IgD-negative memory B cell (primary cell): ENCODE results near the gene MYH10. TPM values are rescaled to one million over a fixed set of nuclear protein-coding genes. Genes with fewer than 3 reads are reported as not detected.
A peak's percentile ranks its signal among the peaks of the same experiment; 100 is the strongest.

Experiments
- H3K27ac Mint-ChIP-seq, 3 donors: one replicate each; pipeline ENCODE4 v1.8.0; 2020 to 2022; ENCODE audit warnings: mild to moderate bottlenecking in 3 of 3, mixed read lengths in 3 of 3, moderate library complexity in 1 of 3
- H3K27me3 Mint-ChIP-seq: one replicate; pipeline ENCODE4 v1.8.0; 2021; ENCODE audit warnings: mixed read lengths
- H3K36me3 Mint-ChIP-seq: one replicate; pipeline ENCODE4 v1.8.0; 2020; ENCODE audit warnings: mild to moderate bottlenecking, mixed read lengths
- H3K4me1 Mint-ChIP-seq, 3 donors: one replicate each; pipeline ENCODE4 v1.8.0; 2020 to 2022; ENCODE audit warnings: mixed read lengths in 3 of 3, mild to moderate bottlenecking in 1 of 3
- H3K4me3 Mint-ChIP-seq, 4 donors: one replicate each; pipeline ENCODE4 v1.8.0; 2020 to 2022; ENCODE audit warnings: mild to moderate bottlenecking in 4 of 4, mixed read lengths in 4 of 4, moderate library complexity in 3 of 4
- H3K9me3 Mint-ChIP-seq, 3 donors: one replicate each; pipeline ENCODE4 v1.8.0; 2020 to 2021; ENCODE audit warnings: mixed read lengths in 3 of 3, mild to moderate bottlenecking in 1 of 3
- polyA plus RNA-seq: library from polyadenylated mRNA; unstranded; fragments of 300-500 nt; fragmentation: Illumina TruSeq; gene quantifications from one replicate; pipeline ENCODE4 v1.2.3, GENCODE V29; 2021

MYH10 gene
- polyA plus RNA-seq, 1 donor from 2014 or later: 1.7 TPM

DNA sequence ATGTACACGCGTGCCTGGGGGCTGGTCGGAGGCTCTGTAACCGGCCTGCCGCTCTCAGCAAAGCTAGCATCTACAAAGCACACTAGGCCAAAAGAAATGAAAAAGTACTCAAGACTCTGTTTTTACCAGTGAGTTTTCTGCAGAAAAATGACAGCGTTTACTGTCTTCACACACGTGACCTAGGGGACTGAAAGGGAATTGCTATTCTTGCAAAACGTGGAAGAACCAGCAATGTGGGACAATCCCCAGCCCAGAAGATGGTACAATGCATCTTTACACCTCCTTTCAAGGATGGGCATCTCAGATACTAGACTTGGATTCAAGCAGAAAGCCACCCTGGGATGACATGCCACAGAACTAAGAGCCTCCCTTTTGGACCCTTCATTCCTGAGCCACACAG lies 153.4 kb downstream of the MYH10 start:
- peaks cover 27% of the 10 kb centered on the region for H3K36me3 Mint-ChIP-seq
- H3K4me1 Mint-ChIP-seq: no peaks in the 10 kb centered on the region
- H3K4me3 Mint-ChIP-seq: no peak overlapping the region
- H3K27me3 Mint-ChIP-seq: no peaks in the 10 kb centered on the region
- peaks cover 0 to 1% (median 0%) of the 10 kb centered on the region in 3 donors for H3K9me3 Mint-ChIP-seq
- peak overlapping the region in 1 of 3 donors; percentile 39 for H3K27ac Mint-ChIP-seq

DNA sequence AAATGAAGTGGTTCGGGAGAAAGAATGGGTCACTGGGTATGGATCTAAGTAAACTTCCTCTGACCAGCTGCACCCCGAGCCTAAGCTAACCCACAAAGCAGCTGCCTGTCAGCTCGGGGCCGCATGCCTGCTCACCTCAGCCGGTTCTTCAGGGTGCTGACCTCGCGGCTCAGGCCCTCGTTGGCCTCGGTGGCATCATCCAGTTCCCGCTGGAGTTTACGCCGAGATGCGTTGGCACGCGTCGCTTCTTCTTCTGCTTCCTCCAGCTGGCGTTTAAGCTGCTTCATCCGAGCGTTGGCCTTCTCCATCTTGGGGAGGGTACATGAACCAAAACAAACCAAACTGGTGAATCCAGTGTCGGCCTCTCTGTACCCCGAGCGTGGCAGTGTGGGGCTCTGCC lies 153.8 kb downstream of the MYH10 start:
- no peaks in the 10 kb centered on the region for H3K27me3 Mint-ChIP-seq
- peaks cover 27% of the 10 kb centered on the region for H3K36me3 Mint-ChIP-seq
- no peaks in the 10 kb centered on the region for H3K4me1 Mint-ChIP-seq
- H3K9me3 Mint-ChIP-seq: peaks cover 0 to 1% (median 0%) of the 10 kb centered on the region in 3 donors
- no peak overlapping the region for H3K4me3 Mint-ChIP-seq
- peak overlapping the region in 1 of 3 donors; percentile 39 for H3K27ac Mint-ChIP-seq

DNA sequence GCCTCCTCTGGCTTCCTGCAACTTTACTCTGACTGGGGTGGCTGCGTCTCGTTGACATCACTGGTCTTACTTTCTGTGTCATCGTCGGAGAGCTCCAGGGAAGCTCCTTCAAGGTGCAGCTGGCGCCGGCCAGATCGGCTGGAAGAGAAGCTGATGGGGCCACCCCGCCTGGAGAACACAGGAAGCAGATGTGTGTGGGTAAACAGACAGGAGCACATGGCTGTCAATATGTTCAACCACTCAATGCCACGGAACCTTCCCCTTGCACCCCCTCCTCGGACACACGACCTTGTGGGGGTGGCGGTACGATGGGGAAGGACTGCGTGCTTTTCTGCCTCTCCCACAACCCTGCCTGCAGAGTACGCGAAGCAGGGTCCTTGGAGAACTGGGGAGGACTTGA lies 154.7 kb downstream of the MYH10 start:
- Mint-ChIP-seq H3K9me3 (peaks cover 0 to 1% (median 0%) of the 10 kb centered on the region in 3 donors), H3K4me1 (peaks cover 0 to 1% (median 0%) of the 10 kb centered on the region in 3 donors), H3K4me3 (no peak overlapping the region), H3K27me3 (no peaks in the 10 kb centered on the region), H3K36me3 (peaks cover 27% of the 10 kb centered on the region), H3K27ac (peak overlapping the region in 1 of 3 donors; percentile 46)

DNA sequence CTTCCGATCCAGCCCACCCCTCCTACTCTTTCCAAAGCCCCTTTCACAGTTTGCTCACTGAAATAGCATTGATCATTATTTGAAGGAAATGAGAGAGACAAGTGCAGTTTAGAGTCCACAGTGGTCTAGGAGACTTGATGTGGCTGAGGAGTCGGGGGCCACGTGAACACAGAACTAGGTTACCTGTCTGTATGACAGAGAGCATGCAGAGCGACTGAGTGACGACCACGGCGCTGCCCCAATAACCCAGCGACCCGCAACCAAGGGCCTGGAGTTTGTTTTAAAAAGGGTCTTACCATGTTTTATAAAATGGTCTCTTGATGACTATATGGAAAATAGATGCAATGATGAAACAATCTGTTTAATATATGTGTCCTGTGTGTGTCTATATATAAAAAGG lies 155.3 kb downstream of the MYH10 start:
- Mint-ChIP-seq H3K27me3 (no peaks in the 10 kb centered on the region), H3K4me1 (peaks cover 0 to 1% (median 0%) of the 10 kb centered on the region in 3 donors), H3K36me3 (peaks cover 27% of the 10 kb centered on the region), H3K27ac (peak overlapping the region in 1 of 3 donors; percentile 46), H3K9me3 (peaks cover 0 to 1% (median 0%) of the 10 kb centered on the region in 3 donors), H3K4me3 (no peak overlapping the region)

DNA sequence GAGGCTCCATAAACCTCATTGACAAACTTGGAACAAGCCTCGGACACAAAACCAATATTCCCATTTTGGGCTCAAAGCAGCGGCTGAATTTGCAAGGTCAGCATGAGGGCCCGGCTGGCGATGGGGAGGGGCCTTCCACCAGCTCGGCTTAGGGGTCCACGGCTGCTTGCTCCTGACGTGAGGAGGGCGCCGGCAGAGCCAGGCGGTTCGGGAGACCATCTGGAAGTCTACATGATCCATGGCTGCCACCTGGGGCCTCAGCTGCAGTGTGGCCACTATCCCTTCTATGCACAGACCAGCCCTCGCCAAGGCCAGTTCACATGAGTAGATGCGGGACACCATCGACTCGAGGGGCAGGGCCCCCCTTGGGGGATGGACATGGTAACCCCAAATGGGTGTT lies 155.7 kb downstream of the MYH10 start:
- peaks cover 0 to 1% (median 0%) of the 10 kb centered on the region in 3 donors for H3K4me1 Mint-ChIP-seq
- H3K27me3 Mint-ChIP-seq: no peaks in the 10 kb centered on the region
- H3K27ac Mint-ChIP-seq: no peak overlapping the region
- H3K36me3 Mint-ChIP-seq: peaks cover 27% of the 10 kb centered on the region
- peaks cover 0 to 1% (median 0%) of the 10 kb centered on the region in 3 donors for H3K9me3 Mint-ChIP-seq
- H3K4me3 Mint-ChIP-seq: peak overlapping the region in 1 of 4 donors; percentile 47

DNA sequence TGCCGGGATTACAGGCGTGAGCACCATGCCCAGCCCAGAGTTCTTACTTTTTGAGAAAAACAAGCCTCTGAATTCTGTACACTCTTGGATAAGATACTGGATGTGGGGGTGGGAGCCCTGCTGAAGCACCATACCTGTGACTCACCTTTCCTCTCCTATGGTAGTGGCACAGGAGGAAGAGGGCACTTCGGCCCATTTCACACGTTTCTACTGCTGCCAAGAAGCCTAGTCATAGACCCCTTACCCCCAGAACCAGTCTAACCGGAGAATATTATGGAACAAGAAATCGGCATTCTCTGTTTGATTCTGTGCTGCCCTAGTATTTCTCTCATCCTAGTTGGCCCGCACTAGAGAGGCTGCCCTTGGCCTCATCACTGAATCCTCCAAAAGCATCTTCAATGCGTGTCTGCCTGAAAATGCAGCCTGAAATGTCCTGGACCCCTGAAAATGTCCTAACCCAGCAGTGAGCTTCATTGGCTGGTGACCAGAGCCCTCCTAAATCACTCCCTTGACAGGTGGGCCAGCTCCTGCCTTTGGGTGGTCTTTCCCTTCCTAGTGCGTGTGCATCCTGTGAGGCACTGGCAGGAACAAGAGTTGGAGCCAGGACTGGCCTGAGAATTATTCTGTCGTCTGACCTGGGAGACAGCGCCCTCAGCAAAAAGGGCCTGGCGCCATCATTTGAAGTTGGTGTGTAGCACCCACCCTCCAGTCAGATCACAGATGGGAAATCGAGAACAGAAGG lies 156.9 kb downstream of the MYH10 start:
- H3K4me3 Mint-ChIP-seq: no peak overlapping the region
- H3K4me1 Mint-ChIP-seq: peaks cover 0 to 1% (median 0%) of the 10 kb centered on the region in 3 donors
- H3K9me3 Mint-ChIP-seq: peaks cover 0 to 1% (median 0%) of the 10 kb centered on the region in 3 donors
- no peaks in the 10 kb centered on the region for H3K27me3 Mint-ChIP-seq
- H3K27ac Mint-ChIP-seq: no peak overlapping the region
- peaks cover 23% of the 10 kb centered on the region for H3K36me3 Mint-ChIP-seq

DNA sequence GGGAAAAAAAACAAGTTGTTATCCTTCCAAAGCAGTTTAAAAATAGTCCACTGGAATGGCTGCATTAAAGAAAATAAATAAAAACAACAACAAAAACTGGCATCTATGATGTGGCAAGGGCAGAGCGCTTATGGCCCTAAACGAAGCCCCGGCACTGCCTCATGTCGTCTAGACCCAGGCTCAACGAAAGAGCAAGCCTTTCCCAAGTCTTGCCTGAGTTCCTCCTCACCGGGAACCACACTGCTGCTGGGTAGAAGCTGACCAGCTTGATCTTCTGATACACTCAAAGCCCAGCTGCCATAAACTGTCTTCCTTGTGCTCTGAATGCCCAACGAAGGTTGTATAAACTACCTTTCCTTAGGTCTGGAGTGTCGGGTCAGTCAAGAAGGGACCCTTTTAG lies 157.9 kb downstream of the MYH10 start:
- Mint-ChIP-seq H3K27ac (no peak overlapping the region), H3K36me3 (peaks cover 29% of the 10 kb centered on the region)

DNA sequence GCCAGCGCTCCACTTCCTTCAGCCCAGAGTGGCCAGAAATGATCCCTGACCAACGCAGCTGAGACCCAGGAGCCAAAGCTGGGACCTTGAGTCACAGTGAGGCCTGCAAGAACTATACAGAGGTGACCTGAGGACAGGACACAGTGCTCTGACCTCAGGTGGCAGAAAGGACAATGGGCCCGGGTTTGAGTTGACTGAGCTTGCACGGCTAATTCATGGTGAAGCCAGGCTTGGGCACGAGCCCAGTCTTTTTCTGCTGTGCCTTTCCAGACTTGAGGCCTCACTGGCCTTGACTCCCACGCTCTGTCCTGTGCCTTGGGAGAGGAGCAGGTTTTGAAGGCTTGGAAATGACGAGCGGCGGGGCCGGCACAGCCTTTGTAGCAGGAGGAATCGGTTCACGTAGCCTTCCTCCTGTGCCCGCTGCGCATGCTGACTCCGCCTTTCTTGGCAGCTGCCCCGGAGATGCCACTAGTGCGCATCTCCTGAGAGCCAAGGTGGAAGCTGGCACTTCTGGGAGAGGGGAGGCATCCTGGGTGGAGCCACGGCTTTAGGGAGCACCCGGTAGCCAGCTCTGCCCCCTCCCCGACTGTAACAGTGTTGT lies 160.0 kb downstream of the MYH10 start:
- Mint-ChIP-seq H3K9me3 (peaks cover 0 to 1% (median 0%) of the 10 kb centered on the region in 3 donors), H3K4me3 (no peak overlapping the region), H3K4me1 (peaks cover 0 to 1% (median 0%) of the 10 kb centered on the region in 3 donors), H3K36me3 (peaks cover 26% of the 10 kb centered on the region), H3K27me3 (no peaks in the 10 kb centered on the region), H3K27ac (no peak overlapping the region)

More for the DNA sequence above, 157.9 kb downstream of the MYH10 start:
- Mint-ChIP-seq H3K27me3 (no peaks in the 10 kb centered on the region), H3K4me1 (peaks cover 0 to 1% (median 0%) of the 10 kb centered on the region in 3 donors), H3K9me3 (peaks cover 0 to 1% (median 0%) of the 10 kb centered on the region in 3 donors), H3K4me3 (peak overlapping the region in 1 of 4 donors; percentile 27)

DNA sequence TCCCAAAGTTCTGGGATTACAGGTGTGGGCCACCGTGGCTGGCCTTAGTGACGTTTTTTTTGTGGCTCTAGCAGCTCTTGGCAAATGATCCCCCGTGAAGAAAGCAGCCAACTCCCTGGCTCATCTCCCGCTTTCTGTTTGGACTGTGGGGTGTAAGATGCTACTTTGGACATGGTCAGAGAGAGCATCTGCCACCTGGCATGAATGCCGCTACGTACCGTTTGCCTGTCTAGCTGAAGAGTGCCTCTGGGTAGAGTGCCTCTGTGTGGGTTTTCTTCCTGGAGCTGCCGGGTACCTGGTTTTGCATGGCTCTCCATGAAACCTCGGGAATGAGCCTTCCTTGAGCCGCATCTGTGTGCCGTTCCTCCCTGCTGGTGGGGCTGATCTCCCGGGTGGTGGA lies 160.6 kb downstream of the MYH10 start:
- Mint-ChIP-seq H3K9me3 (peaks cover 0 to 1% (median 0%) of the 10 kb centered on the region in 3 donors), H3K27me3 (no peaks in the 10 kb centered on the region), H3K36me3 (peaks cover 21% of the 10 kb centered on the region), H3K27ac (no peak overlapping the region), H3K4me1 (peaks cover 0 to 2% (median 1%) of the 10 kb centered on the region in 3 donors), H3K4me3 (no peak overlapping the region)

DNA sequence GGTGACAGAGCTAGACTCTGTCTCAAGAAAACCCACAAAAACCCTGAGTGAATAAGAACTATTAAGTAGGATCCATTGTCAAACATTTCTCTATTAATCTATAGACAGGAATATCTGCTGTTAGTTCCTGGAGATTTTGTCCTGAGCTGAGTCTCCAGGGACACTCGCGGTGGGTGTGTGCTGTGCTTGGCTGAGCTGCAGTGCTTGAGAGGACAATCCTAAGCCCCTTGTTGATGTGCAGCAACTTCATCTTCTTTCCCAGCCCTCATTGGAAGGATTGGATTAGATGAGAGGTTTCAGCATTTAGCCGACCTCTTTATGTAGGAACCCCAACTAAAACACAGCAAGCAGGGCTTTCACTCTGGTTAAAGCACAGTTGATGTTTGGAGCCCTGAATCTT lies 161.5 kb downstream of the MYH10 start:
- Mint-ChIP-seq H3K9me3 (no peaks in the 10 kb centered on the region), H3K36me3 (peaks cover 15% of the 10 kb centered on the region), H3K4me3 (no peak overlapping the region), H3K4me1 (peaks cover 0 to 2% (median 1%) of the 10 kb centered on the region in 3 donors), H3K27ac (no peak overlapping the region), H3K27me3 (no peaks in the 10 kb centered on the region)

DNA sequence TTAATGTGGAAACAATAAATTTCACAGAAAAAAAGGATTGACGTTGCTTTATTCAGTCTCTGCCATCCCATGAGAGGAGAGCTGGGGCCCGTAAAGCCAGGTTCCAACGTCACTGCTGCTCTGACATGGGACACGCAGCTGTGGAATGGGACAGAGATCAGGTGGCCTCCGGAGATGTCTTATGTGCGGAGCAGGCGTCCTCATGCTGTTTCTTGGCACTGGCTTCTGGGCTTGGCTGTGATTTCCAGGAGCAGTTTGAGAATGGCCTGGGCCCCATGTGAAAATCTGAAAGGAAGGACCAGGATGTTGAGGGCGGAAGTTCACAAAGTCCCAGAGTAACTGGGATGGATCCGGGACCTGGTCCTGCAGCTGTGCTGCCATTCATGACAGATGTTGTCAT lies 162.4 kb downstream of the MYH10 start:
- no peaks in the 10 kb centered on the region for H3K9me3 Mint-ChIP-seq
- peak overlapping the region; percentile 28 to 39 (median 39) for H3K27ac Mint-ChIP-seq
- peaks cover 0 to 2% (median 1%) of the 10 kb centered on the region in 3 donors for H3K4me1 Mint-ChIP-seq
- H3K27me3 Mint-ChIP-seq: no peaks in the 10 kb centered on the region
- H3K4me3 Mint-ChIP-seq: no peak overlapping the region
- H3K36me3 Mint-ChIP-seq: peaks cover 9% of the 10 kb centered on the region

DNA sequence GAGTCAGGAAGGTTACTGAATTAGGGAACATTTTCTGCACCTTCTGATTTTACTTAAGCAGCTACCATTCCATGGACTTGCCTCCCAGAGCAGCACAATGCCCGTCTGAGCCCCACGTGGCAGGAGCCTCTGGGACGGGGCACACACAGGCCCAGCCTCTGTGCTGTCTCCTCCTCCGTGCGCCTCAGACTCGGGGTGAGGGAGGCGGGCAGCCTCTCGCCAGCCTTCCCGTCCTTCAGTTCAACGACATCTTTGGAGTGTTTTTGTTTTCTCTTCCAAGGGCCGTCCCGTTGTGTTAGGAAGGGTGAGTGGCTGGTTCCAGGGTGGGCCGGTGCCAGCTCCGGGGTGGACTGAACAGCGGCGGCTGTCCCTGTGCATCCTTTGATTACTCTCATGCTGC lies 163.0 kb downstream of the MYH10 start:
- Mint-ChIP-seq H3K4me1 (peaks cover 0 to 2% (median 1%) of the 10 kb centered on the region in 3 donors), H3K27ac (peak overlapping the region in 1 of 3 donors; percentile 39), H3K4me3 (no peak overlapping the region), H3K36me3 (peaks cover 6% of the 10 kb centered on the region), H3K9me3 (no peaks in the 10 kb centered on the region), H3K27me3 (no peaks in the 10 kb centered on the region)

DNA sequence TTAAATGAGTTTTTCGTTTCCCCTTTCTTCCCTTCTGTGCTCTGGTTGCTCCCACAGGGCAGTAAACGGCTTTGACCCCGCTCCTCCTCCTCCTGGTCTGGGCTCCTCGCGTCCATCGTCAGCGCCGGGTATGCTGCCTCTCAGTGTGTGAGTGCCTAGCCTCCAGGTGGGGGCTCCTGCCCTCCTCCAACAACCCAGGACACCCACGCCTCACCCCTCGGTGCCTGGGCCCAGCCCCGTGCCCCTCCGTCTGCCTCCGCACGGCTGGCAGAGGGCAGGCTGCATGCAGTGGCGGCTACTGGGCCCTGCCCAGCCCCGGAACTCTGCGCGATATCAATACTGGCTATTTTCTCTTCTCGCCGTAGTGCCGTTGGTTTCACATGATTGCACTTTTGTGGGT lies 163.7 kb downstream of the MYH10 start:
- Mint-ChIP-seq H3K36me3 (peaks cover 6% of the 10 kb centered on the region), H3K4me3 (no peak overlapping the region), H3K27ac (no peak overlapping the region), H3K4me1 (peaks cover 0 to 2% (median 1%) of the 10 kb centered on the region in 3 donors), H3K27me3 (no peaks in the 10 kb centered on the region), H3K9me3 (no peaks in the 10 kb centered on the region)

DNA sequence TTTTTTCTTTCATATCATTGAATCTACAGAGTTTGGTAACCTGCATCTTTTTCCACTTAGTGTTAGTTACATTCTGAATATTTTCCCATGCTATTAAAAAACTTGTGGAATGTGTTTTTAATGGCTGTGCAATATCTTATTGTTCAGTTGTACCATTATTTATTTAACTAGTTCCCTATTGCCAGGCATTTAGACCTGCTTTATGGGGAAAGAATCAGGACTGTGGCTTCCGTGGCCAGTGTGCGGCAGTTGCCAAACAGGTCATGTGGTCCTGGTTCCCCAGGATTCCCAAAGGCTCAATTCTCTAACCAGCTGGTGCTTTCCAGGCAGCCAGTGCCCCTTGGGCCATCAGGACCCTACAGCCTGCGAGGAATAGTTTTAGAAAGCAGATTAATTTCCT lies 164.1 kb downstream of the MYH10 start:
- peaks cover 0 to 2% (median 1%) of the 10 kb centered on the region in 3 donors for H3K4me1 Mint-ChIP-seq
- no peak overlapping the region for H3K4me3 Mint-ChIP-seq
- no peaks in the 10 kb centered on the region for H3K9me3 Mint-ChIP-seq
- H3K36me3 Mint-ChIP-seq: peaks cover 6% of the 10 kb centered on the region
- H3K27me3 Mint-ChIP-seq: no peaks in the 10 kb centered on the region
- H3K27ac Mint-ChIP-seq: no peak overlapping the region

DNA sequence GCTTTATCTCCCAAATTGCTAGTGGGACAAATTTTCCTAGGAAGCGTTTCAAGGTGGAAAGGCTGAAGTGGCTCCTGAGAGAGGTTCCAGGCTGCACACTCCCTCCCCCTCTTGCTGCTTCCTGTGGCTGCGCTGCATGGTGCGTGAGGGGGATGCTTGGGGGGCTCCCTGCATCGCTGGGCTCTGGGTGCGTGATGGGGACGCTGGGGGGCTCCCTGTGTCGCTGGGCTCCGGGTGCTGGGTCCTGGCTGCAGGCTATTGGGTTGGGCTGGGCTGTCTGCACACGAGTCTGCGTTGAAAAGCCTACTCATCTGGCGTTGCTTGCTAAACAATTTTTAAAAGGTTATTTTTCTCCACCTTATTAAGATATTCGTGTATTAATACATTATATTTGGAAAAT lies 164.8 kb downstream of the MYH10 start:
- Mint-ChIP-seq H3K4me3 (no peak overlapping the region), H3K27me3 (no peaks in the 10 kb centered on the region), H3K4me1 (peaks cover 0 to 2% (median 0%) of the 10 kb centered on the region in 3 donors), H3K36me3 (peaks cover 6% of the 10 kb centered on the region), H3K27ac (no peak overlapping the region), H3K9me3 (no peaks in the 10 kb centered on the region)
